HG03108 (cell line): Measurements from ENCODE around the gene CORO2B.
"Not testable (repeated sequence)": the region's sequence is repeated elsewhere in the genome, so short reads cannot be mapped to it uniquely, and the experiment has no call there.

Experiments
- ATAC-seq: cut with Tn5 transposase; IDR thresholded peaks from one replicate; pipeline ENCODE4 v1.9.1; 2021; ENCODE audit warnings: moderate library complexity; ENCODE audit not compliant: unreplicated experiment

CORO2B gene

GRCh38 chr15:68667800-68668625 is 89.2 kb downstream of the CORO2B start:
- no peak for ATAC-seq

- no peak for ATAC-seq
These were observed 90.3 kb downstream of the CORO2B start for GRCh38 chr15:68668926-68669600.

- ATAC-seq: no peak
These were observed 93.5 kb downstream of the CORO2B start for GRCh38 chr15:68672251-68672650.

GRCh38 chr15:68672781-68673205 is 94.0 kb downstream of the CORO2B start:
- ATAC-seq: no peak

- ATAC-seq: no peak
These were observed 96.2 kb downstream of the CORO2B start for GRCh38 chr15:68674975-68675374.

- ATAC-seq: no peak
These were observed 97.3 kb downstream of the CORO2B start for GRCh38 chr15:68676011-68676605.

GRCh38 chr15:68676926-68677325 is 98.1 kb downstream of the CORO2B start:
- no peak for ATAC-seq

GRCh38 chr15:68677996-68678395 is 99.2 kb downstream of the CORO2B start:
- no peak for ATAC-seq

GRCh38 chr15:68678746-68679145 is 100.0 kb downstream of the CORO2B start:
- no peak for ATAC-seq

- ATAC-seq: no peak
These were observed 100.4 kb downstream of the CORO2B start for GRCh38 chr15:68679161-68679560.

- no peak for ATAC-seq
These were observed 101.2 kb downstream of the CORO2B start for GRCh38 chr15:68679961-68680371.

GRCh38 chr15:68680756-68681155 is 102.0 kb downstream of the CORO2B start:
- ATAC-seq: not testable (repeated sequence)

- ATAC-seq: no peak
These were observed 103.0 kb downstream of the CORO2B start for GRCh38 chr15:68681836-68682235.

- ATAC-seq: no peak
These were observed 103.5 kb downstream of the CORO2B start for GRCh38 chr15:68682330-68682729.

GRCh38 chr15:68683026-68683425 is 104.2 kb downstream of the CORO2B start:
- no peak for ATAC-seq

- ATAC-seq: no peak
These were observed 104.8 kb downstream of the CORO2B start for GRCh38 chr15:68683551-68683950.

- no peak for ATAC-seq
These were observed 105.7 kb downstream of the CORO2B start for GRCh38 chr15:68684476-68684875.

- ATAC-seq: no peak
These were observed 108.4 kb downstream of the CORO2B start for GRCh38 chr15:68687136-68687735.

- no peak for ATAC-seq
These were observed 112.9 kb downstream of the CORO2B start for GRCh38 chr15:68691705-68692104.

GRCh38 chr15:68693071-68693470 is 114.3 kb downstream of the CORO2B start:
- ATAC-seq: no peak

- ATAC-seq: no peak
These were observed 115.3 kb downstream of the CORO2B start for GRCh38 chr15:68694111-68694510.
